ENCODE results near the gene ACIN1. TPM values are rescaled to one million over a fixed set of nuclear protein-coding genes. Genes with fewer than 3 reads are reported as not detected.

Gene ACIN1
- total and polyA plus RNA-seq, 2 of the 8 experiments (the other 6 are each of a cell fraction or from before 2014, with no cell fraction given): 132 to 233 TPM

- H4K91ac ChIP-seq (replicated peaks; ENCODE audit: insufficient read length, low read length): no peak overlapping the region
- no peak overlapping the region for H3K4me3 ChIP-seq (ENCODE audit: extremely low read depth in 1 of 4, insufficient read depth in 2 of 4, low read depth in 3 of 4, low read length in 4 of 4)
- POLR2A ChIA-PET (ENCODE audit: partially characterized antibody): interaction anchor here (1.1 to 1.4 kb wide), 4 partner anchors 9 to 86 kb away, joined by 3 to 5 read pairs (median 4); partner anchors contain the start of gene CEBPE
- H3K4me1 ChIP-seq (replicated peaks in 1 of 4; ENCODE audit: control insufficient read depth in 3 of 4, insufficient read depth in 4 of 4, low read length in 3 of 4): no peaks in the 10 kb centered on the region; a peak in 3 of 7 replicates
- no peaks in the 10 kb centered on the region for H3K9me3 ChIP-seq (ENCODE audit: insufficient read depth in 2 of 2, low read depth in 1 of 2, low read length in 1 of 2)
- no peak overlapping the region for H3K18ac ChIP-seq (ENCODE audit: extremely low read depth, low read length)
- H2AFZ ChIP-seq (ENCODE audit: low read length): no peak overlapping the region
- no peak overlapping the region for H2AK5ac ChIP-seq (ENCODE audit: low read depth, low read length)
- no peak overlapping the region for H2BK20ac ChIP-seq (ENCODE audit: low read length)
- CTCF ChIA-PET (ENCODE audit: partially characterized antibody): interaction anchor here (0.6 to 4.2 kb wide), 3 partner anchors 23 to 55 kb away, joined by 3 to 22 read pairs (median 4); partner anchors contain the start of gene PSMB11
- DNase-seq (ENCODE audit: low read depth in 1 of 2, low spot score in 2 of 2) (no peak), FAIRE-seq (no peak)
- 0 out of 2 replicates have a peak overlapping the region, but pooled peaks have one; percentile 0 for H4K8ac ChIP-seq (ENCODE audit: extremely low read depth, insufficient read depth, low read length)
- H4K20me1 ChIP-seq (replicated peaks in 1 of 2; ENCODE audit: control insufficient read depth in 1 of 2, insufficient read depth in 2 of 2, low read length in 2 of 2): peaks cover 7 to 10% of the 10 kb centered on the region in 2 experiments
- H2BK5ac ChIP-seq (ENCODE audit: low read depth, low read length): no peak overlapping the region
- peaks cover 18 to 46% of the 10 kb centered on the region in 2 experiments for H3K79me2 ChIP-seq (ENCODE audit: control insufficient read depth in 1 of 2, insufficient read depth in 2 of 2, low read length in 2 of 2)
- H3K4me2 ChIP-seq (ENCODE audit: insufficient read depth in 1 of 2, low read depth in 2 of 2, low read length in 2 of 2): no peak overlapping the region; a peak in 1 of 4 replicates
- 85% methylated on average over 7 of the region's 7 CpGs; no CpG with 5 or more reads in 1 of the 2 experiments for WGBS, 2 experiments (ENCODE audit: extremely low coverage in 1 of 2, insufficient coverage in 1 of 2, insufficient read length in 1 of 2, insufficient replicate concordance in 2 of 2, low coverage in 1 of 2, low lambda C conversion rate in 2 of 2, missing lambda C conversion rate in 1 of 2)
- no peak overlapping the region for H2BK120ac ChIP-seq (replicated peaks; ENCODE audit: low read depth, low read length)
- H4K5ac ChIP-seq (ENCODE audit: insufficient read length, low read depth, low read length): no peak overlapping the region
- no peak overlapping the region for H3K23ac ChIP-seq (ENCODE audit: insufficient read length)
- peak overlapping the region in 1 of 4 experiments; percentile 39; a peak in 1 of 7 replicates for H3K9ac ChIP-seq (replicated peaks in 1 of 4; ENCODE audit: extremely low read depth in 1 of 4, low read depth in 3 of 4, low read length in 3 of 4)
- H3K14ac ChIP-seq (ENCODE audit: insufficient read length): no peak overlapping the region
- no peak overlapping the region for H2BK15ac ChIP-seq (ENCODE audit: low read length)
- peaks cover 10% of the 10 kb centered on the region for H3K79me1 ChIP-seq (ENCODE audit: low read depth, low read length)
- H3K56ac ChIP-seq (replicated peaks; ENCODE audit: insufficient read length, low read depth, low read length): no peak overlapping the region
- H3K27ac ChIP-seq (ENCODE audit: low read depth, low read length): no peak overlapping the region
- peaks cover 11 to 24% (median 14%) of the 10 kb centered on the region in 4 experiments for H3K36me3 ChIP-seq (ENCODE audit: control insufficient read depth in 2 of 4, insufficient read depth in 4 of 4, low read length in 3 of 4)
- H3K23me2 ChIP-seq (ENCODE audit: low read depth, low read length): peaks cover 5% of the 10 kb centered on the region; the same call in 1 of the 2 replicates
- no peak overlapping the region for H3K4ac ChIP-seq (replicated peaks; ENCODE audit: insufficient read length, low read depth, low read length)
- H3K27me3 ChIP-seq (replicated peaks in 1 of 4; ENCODE audit: control insufficient read depth in 3 of 4, extremely low read depth in 1 of 4, insufficient read depth in 3 of 4, low read length in 3 of 4): no peaks in the 10 kb centered on the region
- H2BK12ac ChIP-seq (ENCODE audit: low read depth, low read length): no peak overlapping the region
- TF ChIP-seq ATF3 (IDR thresholded peaks at IDR 0.05; ENCODE audit: insufficient read depth, low read depth, low read length) (no peak), RFX5 (IDR thresholded peaks at IDR 0.05; ENCODE audit: borderline replicate concordance, low read depth, low read length) (no peak), TEAD4 (IDR thresholded peaks at IDR 0.05; ENCODE audit: low read depth, low read length) (no peak), E2F6 (IDR thresholded peaks at IDR 0.05) (no peak), GTF2F1 (IDR thresholded peaks at IDR 0.05; ENCODE audit: borderline replicate concordance, low read depth, low read length) (no peak), HDAC2 (IDR thresholded peaks at IDR 0.05; ENCODE audit: borderline replicate concordance in 1 of 2, low read depth in 2 of 2, low read length in 2 of 2) (no peak), CBX8 (IDR thresholded peaks at IDR 0.05; ENCODE audit: borderline replicate concordance, low read depth, low read length) (no peak), PHF8 (conservative IDR thresholded peaks at IDR 0.05; ENCODE audit: low read depth, low read length) (no peak), FOSL1 (IDR thresholded peaks at IDR 0.05; ENCODE audit: insufficient read depth, low read depth, low read length) (no peak)
- TF ChIP-seq, protein P1, sequence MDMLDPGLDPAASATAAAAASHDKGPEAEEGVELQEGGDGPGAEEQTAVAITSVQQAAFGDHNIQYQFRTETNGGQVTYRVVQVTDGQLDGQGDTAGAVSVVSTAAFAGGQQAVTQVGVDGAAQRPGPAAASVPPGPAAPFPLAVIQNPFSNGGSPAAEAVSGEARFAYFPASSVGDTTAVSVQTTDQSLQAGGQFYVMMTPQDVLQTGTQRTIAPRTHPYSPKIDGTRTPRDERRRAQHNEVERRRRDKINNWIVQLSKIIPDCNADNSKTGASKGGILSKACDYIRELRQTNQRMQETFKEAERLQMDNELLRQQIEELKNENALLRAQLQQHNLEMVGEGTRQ (IDR thresholded peaks at IDR 0.05; ENCODE audit: low read length): no peak
These were observed 2.9 kb upstream of the ACIN1 start for GRCh38 chr14:23097786-23098185.
